LHCN-M2 (cell line): ENCODE data around the gene KIAA0930. TPM values are rescaled to one million over a fixed set of nuclear protein-coding genes. Genes with fewer than 3 reads are reported as not detected.
"Not testable (repeated sequence)": the region's sequence is repeated elsewhere in the genome, so short reads cannot be mapped to it uniquely, and the experiment has no call there.

Experiments used
- DNase-seq: peaks from one replicate; pipeline ENCODE4 v3.0.0-alpha.2; 2012; ENCODE audit warnings: low read depth
- total RNA-seq: library from RNA; depleted of rRNA; stranded (reverse); fragments of >200 nt; gene quantifications from 2 replicates; pipeline ENCODE4 v1.2.3, GENCODE V29; 2014

KIAA0930 gene
- total RNA-seq, 1 experiment from 2014 or later: 27.3 TPM

- peak; percentile 68 for DNase-seq
Measured at GRCh38 chr22:45263463-45264269, 23.0 kb upstream of the KIAA0930 start.

GRCh38 chr22:45262931-45263462 lies 22.3 kb upstream of the KIAA0930 start:
- DNase-seq: no peak

DNA sequence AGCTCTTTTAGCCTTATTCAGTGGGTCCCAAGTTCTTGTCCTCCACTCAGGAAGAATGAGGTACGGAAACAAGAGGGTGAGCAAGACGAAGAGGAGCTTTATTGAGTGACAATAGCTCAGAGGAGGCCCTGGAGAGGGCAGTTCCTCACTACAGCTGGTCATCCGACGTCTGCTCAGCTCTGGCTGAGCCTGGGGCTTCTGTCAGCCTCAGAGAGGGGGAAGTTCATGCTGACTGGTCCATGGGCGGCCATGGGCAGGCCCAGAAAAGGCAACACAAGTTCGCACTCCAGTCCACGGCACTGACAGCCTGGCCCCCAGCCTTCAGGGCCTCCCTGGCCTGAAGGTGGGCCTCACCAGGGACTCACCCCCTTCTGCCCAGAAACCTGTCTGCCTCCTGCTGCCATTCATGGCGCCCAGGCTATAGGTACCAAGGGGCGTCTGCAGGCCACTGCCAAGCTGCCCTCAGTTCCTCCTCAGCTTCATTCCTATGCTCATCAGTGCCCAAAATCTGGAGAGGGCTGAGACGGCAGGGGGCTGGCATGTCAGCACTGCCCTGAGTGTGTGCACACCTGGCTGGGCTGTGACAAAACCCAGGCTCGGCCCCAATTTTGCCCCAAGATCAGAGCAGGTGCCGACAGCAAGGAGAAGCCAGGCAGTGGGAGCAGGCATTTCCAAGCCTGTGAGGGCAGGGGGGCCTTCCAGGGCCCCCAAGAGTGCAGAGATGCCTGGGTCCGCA lies 21.7 kb upstream of the KIAA0930 start:
- DNase-seq: no peak

GRCh38 chr22:45261407-45262088 lies 20.9 kb upstream of the KIAA0930 start:
- DNase-seq: no peak

DNA sequence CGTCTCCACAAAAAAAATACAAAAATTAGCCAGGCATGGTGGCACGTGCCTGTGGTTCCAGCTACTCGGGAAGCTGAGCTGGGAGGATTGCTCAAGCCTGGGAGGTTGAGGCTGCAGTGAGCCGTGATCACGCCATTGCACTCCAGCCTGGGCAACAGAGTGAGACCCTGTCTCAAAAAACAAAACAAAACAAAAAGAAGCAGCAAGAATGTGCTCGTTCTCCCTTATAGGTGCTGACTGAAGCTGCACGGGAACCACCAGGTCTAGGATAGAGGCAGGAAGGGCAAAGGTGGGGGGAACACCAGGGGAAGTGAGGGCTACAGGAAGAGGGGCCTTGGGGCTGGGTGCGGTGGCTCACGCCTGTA lies 19.7 kb upstream of the KIAA0930 start:
- not testable (repeated sequence) for DNase-seq

- DNase-seq: no peak
Measured at GRCh38 chr22:45259754-45260394, 19.2 kb upstream of the KIAA0930 start.

GRCh38 chr22:45257941-45258340 lies 17.2 kb upstream of the KIAA0930 start:
- not testable (repeated sequence) for DNase-seq

DNA sequence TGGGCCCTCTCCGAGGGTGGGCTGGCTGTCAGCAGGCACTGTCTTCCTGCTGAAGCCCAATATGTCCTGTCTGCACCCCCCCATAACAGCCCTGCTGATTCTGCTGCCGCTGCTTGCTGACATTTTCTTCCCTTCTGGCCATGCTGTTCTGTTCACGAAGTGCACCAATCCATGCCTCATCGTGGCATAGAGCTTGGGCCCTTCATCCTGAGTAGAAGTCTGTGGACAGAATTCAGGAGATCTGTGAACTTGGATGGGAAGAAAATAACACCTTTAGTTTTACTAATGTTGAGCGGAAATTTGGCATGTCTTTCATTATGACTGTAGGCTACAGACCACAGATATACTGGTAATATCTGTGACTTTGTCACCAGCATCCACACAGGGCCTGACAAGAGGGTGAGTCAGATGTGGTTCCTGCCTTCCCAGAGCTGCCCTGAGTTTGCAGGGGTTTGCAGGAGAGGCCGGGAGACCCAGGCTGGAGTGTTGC lies 14.1 kb upstream of the KIAA0930 start:
- no peak for DNase-seq

DNA sequence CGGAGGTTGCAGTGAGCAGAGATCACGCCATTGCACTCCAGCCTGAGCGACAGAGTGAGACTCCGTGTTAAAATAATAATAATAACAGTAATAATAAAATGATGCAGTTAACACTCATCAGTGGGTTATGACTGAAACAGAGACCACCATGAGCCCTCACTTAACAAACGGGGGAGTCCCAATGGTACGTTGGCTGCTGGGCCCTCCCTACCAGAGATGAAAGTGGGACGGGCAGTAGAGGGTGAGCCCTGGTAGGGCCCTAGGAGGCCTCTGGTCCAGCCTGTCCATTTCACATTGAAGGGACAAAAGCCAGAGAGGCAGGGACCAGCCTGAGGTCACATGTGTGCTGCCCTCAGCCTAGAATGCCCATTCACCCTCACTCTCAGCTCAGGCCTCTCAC lies 13.7 kb upstream of the KIAA0930 start:
- no peak for DNase-seq

DNA sequence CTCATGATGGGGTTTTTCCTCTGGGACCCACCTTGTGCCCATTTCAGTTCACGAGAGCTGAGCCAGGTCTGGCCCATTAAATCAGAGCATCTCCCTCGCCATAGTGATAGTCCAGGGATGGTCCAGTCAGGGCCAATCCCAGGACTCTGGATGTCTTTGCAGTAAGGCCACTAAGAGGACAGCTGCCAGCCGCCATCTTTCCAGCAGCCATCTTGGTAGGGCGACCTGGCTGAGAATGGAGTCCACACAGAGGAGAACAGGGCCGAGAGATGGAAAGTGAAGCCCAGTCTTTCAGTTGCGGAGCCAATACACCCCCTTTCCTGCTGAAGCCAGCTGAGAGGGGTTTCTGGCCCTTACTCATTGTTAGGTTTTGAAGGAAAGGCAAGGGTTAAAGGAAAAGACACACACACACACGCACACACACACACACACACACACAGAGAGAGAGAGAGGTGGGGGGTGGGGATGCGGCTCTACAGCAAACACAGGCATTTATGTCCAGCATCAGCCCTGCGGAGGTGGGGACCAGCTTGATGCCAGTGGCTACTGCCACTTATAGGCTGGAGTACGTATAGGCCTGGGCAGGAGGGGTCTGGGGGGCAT lies 12.4 kb upstream of the KIAA0930 start:
- no peak for DNase-seq

- DNase-seq: no peak
Measured at GRCh38 chr22:45251825-45252224, 11.1 kb upstream of the KIAA0930 start.

GRCh38 chr22:45248832-45249561 lies 8.3 kb upstream of the KIAA0930 start:
- DNase-seq: no peak

DNA sequence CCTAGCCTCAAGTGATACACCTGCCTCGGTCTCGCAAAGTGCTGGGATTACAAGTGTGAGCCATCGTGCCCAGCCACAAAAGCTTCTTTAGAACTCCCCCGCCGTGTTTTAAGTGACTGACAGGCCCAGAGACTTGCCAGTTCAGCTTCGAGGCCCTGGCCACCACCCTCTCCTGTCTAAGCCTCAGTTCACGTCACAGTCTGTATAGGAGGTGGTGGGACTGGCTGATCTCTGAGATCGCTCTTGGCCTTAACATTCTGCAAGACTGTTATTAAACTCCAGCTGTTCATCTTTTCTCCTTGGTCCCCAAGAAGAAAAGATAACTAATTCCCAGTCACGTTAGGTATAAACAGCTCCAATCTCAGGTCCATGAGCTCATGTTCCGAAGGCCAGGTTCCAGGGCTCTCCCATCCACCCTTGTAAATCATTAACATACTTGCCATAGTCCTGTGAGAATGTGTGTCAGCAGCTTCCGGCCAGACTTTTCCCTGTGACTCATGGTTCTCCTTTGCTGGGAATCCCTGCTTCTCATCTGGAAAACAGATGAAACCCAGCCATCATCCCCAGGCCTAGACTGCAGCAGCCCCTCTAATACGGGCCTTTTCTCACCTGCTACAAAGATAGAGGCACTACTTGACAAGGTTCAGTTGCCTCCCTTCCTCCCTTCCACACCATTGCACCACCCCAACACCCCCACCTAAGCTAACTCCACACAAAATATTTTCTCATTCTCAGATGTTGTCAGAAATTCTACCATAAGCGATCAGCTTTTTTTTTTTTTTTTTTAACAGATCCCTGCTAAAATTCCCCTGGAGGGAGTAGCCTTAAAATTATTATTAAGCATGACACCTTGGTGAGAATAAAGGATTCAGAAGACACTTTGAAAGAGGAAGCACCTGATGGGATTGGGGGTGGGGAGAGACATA lies 5.6 kb upstream of the KIAA0930 start:
- DNase-seq: peak; percentile 76

DNA sequence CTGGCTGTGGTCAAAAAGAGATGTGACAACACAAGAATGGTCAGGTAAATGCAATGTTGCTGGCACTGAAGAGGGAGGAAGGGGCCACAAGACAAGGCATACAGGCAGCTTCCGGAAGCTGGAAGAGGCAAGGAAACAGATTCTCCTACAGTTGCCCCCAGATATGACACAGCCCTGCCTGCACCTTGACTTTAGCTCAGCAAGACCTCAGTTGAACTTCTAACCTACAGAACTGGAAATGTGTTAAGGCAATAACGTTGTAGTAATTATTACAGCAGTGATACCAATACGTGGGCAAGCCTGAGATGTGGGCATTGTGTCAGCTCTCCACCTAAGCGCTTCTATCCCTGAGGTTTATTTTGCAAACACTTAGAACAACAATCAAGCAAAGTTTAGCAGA lies 4.2 kb upstream of the KIAA0930 start:
- DNase-seq: no peak

DNA sequence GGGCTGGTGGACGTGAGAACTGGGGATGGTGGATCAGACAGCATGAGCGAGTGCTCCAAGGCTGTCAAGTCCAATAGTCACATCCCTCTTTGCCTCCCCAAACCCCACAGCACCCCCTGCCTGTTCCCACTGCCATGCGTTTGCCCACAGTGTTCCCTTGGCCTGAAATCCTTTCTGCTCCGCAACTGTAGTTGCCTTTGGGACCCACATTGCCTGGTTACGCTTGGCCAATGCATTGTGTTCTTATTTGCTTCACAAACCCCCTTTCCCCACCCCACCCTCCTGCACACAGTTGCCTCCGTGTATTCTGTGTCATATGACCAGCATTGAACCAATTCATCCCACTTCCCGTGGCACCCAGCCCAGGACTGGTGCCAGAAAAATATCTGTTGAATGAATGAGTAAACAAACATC lies 2.1 kb upstream of the KIAA0930 start:
- no peak for DNase-seq

GRCh38 chr22:45240104-45240809 lies 437 bp downstream of the KIAA0930 start:
- DNase-seq: no peak

- no peak for DNase-seq
Measured at GRCh38 chr22:45239681-45240051, 1.0 kb downstream of the KIAA0930 start.

DNA sequence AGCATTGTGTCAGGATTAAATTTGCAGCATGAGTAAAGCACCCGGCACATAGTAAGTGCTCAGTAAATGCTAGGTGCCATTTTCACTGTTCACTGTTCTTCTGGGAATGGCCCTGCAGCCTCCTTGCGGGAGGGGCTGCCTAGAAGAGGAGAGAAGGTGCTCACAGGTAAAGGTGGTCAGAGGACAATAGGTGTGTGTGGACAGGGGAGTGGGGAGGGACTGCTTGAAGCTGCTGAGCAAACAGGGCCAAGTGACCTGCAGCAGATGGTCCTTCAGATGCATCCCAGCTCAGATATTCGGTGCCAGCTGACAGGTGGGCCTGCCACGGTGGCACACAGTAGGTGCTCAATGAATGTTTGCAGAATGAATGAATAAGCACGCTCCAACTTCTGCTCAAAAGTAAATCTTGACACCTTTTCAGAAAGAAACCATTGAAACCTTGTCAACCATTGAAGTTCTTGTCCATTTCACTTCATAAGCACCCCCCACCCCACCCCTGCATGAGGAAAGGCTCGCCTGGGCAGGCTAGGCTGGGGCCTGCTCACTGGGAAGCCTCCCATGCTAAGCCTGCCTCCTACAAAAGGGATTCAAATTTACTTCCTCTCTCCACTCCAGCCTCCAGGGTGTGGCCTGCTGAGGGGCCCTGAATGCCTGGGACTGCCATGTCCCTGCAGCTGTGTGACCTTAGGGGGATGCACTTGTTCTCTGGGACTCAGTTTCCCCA lies 1.6 kb downstream of the KIAA0930 start:
- no peak for DNase-seq
